Ammon's horn (tissue), 1 donor: Measurements from ENCODE around the gene SUSD6.

Source experiments
- DNase-seq: peaks from one replicate; pipeline ENCODE4 v3.0.0-alpha.2; 2016; ENCODE audit warnings: low spot score

The SUSD6 gene

DNA sequence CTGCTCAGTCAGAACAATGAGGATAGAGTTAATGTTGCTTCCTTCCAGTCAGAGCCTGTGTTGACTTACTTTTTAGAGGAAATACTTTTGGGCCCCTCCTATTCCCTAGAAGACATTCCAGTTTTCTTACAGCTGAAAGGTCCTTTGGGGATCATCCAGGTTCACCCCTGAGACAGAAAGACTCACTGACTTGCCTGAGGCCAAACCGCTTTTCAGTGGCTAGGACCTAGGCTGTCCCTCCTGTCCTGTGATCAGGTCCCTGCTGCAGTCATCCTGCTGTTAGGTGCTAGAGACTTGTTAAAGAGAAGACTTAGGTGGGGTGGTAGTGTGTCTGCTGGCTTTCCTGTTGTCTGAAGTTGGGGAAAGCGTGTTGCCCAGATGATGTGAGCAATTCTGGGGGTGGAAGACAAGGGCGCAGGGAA, 39.6 kb downstream of the SUSD6 start:
- DNase-seq, result no peak

DNA sequence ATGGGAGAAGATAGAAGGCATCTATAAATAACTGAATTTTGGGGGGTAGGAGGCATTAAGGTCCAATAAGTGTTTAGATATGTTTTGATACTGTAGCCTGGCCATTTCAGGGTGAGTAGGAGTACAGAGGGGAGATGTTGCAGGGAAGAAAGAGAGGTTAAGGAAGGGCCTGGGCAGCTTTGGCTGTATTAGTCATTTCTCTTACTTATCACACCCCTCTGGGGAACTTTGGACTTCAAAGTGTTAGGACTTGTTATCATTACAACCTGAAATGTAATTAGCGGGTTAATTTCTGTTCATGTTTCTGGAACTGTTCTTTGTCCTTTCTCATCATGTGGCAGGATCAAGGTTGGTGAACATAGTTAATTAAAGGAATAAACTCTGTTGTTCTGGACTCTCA, 40.3 kb downstream of the SUSD6 start:
- no peak for DNase-seq

DNA sequence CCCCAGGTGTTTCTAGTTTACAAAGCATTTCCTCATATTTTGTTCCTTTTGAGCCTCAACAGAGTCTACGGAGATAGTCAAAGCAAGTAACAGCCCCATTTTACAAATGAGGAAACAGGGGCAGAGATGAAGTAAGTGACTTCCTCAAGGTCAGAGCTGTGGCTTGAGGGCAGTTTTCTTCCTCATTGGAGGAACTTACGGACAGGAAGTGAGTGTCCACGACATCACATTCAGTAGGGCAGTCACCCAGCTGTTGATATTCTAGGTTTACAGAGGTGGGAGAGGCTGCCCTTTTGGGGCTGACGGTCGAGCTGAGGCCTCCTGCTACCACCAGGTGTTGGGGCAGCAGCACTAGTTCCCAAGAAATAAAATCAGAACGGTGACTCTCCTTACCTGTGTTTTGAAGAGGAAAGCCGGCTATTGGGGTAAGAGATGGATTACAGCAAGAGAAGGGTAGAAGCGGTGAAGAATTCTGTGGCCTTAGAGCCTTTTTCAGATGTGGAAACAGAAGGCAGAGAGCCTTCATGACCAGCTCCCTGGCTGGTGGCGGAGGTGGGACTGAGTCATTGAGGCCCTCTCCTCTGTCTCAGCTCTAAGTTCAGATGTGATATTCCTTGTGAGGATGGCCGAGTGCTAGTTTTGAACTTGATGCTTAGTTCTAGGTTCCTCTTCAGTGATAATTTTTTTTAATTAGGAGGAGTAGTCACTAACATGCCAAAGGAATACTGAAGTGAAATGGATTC, 41.7 kb downstream of the SUSD6 start:
- DNase-seq, result peak; percentile 74

DNA sequence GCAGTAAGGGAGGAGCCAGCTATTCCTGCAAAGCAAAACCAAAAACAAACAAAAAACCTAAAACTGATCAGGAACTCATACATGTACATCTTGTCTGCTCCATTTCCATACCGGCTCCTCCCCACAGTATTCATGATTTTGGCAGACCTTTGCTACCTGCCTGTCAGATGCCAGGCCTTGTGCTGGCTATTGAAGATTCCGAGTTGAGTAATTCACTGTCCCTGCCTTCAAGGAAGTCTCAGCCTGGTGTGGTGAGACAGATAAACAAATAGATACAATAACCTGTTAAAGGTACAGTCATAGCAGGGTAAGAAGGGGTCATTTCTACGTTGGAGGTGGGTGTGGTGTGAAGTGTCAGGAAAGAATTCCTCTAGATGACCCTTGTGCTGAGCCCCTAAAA, 42.7 kb downstream of the SUSD6 start:
- no peak for DNase-seq

DNA sequence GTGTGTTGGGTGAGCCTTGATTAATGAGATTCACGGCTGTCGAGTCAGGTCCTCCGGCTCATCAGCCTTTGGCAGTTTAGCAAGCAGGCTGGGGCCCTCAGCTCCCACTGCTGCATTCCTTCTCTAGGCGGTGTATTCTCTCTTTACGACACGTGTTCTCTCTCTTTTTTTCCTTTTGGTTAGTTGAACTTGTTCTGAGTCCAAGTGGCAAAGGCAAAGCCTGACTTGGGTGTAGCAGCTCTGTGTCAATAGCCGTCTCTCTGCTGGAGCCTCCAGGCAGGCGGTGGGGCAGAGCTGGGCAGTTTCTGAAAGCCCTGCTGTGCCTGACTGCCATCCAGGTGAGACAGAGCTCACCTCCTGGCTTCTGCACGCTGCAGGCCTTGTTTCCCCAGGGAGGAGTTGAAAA, 46.6 kb downstream of the SUSD6 start:
- DNase-seq, result no peak

DNA sequence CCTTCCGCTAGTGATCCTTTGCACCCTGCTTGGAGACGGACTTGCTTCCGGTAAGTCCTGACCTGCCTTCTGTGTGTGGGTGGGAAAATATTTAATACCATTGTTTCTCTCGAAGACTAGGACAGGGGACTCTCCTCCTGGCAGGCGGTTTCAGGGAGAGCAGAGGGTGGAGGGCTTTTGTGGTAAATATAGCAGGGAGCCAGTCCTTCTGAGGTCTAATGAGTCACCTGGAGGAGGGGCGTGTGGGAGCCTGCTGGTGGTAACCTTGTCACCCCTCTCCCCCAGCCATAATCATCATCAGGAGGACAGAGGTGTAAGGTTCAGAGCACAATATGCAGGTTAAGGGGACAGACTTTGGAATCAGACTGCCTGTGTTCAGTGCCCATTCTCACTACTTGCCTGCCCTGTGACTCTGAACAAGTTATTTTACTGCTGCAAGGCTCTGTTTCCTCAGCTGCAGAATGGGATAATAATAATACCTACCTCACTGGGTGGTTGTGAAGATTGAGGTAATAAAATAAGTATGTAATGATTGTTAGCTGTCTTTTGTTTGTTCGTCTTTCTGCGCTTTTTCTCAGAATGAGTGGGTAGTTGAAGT, 47.4 kb downstream of the SUSD6 start:
- DNase-seq, result no peak

DNA sequence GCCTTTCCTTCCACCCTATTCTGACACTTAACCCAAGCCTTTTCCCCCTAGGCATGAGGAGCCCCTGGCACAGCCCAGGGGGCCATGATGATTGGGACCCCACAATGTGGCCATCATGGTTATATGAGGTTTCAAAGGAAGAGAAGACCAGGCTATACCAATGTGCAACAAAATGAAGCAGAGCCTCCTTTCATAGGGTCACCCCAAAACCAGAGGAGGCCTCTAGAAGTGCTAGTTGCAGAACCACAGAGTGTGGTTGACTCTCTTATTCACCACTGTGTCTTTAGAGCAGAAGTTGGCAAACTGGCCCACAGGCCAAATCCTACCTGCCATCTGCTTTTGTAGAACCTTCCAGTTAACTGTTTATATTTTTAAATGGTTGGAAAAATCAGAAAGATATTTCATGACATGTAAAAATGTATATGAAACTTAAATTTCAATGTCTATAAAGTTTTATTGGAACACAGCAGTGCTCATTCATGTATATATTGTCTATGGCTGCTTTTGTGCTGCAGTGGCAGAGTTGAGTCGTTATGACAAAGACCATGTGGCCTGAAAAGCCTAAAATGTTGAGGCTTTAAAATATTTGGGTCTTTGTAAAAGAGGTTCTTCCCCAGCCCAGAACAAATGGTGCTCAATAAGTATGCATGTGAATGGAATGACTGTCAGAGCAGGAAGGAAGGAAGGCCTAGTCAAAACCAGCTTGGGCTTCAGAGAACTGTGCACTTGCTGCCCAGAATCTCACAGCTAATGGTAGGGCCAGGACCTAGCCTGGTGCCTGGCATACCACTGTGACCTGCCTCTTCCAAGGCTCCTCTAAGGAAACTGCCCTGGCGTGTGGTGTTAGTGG, 49.2 kb downstream of the SUSD6 start:
- no peak for DNase-seq

DNA sequence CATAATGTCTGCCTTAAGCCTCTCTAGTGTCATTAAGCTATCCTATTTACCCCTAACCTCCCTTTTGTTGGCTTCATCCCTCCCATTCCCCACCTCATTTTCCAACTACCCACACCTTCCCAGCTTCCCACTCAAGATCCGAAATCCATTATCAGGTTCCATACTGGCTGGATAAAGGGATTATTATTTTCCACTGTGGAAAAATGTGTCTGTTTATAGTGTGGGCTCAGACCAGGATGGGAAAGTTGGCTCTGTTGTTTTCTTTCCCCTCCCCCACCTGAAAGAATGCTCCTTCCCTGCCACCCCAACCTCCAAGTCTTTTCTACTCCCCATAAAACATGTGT, 49.8 kb downstream of the SUSD6 start:
- DNase-seq, result no peak

DNA sequence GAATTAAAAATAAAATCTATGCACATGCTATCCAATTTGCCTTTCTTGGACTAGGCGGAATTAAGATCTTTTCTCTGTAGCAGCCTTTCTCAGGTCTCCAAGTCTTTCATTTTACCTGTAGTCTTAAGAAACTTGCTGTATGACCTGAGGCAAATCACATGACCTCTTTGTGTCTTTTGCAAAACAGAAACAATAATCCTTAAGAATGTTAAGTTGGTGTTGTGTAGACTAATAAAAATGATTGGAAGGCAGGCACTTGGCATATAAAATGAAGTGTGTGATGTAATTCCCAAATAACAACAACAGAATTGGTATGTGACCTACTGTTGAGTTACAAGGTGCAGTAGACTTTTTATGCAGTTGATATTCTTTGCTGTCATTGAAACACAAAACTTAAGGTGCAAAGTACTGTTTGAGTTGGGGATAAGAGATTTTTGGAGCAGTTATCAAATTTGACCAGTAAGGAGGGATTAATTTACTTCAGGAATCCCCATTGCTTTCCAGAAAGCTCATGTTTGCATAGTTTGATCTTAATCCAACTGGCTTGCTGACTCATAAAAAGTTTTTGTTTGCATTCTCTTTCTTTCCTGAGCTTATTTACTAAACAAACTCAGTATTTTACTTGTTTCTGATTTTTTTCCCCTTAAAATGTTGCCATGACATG, 51.4 kb downstream of the SUSD6 start:
- DNase-seq, result no peak

DNA sequence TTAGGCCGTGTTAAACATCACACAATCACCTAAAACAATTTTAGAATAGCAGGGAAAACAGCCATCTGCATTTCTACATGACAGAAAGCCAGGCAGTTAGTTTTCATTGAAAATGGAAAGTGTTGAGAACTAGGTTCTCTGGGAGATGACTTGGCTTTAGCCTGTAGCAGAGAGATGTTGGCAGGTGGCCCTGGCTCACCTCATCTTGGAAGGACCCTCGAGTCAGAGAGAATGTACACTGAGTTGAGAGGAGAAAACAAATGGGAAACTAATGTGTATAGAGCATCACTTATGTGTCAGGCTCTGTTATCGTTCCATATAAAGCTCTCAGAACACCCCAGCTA, 51.9 kb downstream of the SUSD6 start:
- DNase-seq, result no peak

DNA sequence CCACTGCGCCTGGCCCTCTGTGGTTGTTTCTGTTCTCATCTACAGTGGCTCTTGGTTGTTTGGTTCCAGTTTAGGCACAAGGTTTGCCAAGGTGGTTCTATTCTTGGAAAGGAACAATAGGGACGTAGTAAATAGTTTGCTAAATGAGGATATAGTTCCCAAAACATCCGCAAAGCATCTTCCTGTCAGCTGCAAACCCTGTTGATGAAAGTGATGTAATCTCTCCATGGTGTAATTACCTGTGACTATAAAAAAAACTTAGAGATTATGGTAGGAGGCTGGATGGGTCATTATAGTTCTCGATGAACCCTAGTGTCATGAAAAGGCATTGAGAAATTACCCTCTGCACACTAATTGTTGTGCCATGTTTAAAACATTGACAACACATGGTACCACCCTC, 52.9 kb downstream of the SUSD6 start:
- no peak for DNase-seq

DNA sequence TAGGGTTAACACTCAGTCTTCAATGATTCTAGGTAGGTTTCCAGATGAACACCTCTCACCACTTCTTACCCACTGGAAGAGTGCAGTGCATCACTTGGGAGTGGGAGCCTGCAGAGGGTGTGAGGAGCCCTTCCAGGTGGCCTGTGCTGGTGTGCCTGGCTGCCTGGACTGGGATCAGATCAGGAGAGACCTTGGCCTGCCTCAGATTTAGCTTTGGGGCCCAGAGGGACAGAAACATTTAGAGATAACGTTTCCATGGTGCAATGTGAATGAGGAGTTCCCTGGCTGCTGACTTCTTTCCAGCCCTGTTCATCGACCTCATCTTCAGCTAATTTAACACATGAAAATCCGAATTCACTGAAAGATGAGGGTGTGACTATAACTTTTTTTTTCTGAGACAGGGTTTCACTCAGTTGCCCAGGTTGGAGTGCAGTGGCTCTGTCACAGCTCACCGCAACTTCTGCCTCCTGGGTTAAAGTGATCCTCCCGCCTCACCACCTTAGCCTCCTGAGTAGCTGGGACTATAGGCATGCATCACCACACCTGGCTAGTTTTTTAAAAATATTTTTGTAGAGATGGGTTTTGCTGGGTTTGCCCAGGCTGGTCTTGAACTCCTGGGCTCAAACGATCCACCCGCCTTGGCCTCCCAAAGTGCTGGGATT, 53.6 kb downstream of the SUSD6 start:
- no peak for DNase-seq

DNA sequence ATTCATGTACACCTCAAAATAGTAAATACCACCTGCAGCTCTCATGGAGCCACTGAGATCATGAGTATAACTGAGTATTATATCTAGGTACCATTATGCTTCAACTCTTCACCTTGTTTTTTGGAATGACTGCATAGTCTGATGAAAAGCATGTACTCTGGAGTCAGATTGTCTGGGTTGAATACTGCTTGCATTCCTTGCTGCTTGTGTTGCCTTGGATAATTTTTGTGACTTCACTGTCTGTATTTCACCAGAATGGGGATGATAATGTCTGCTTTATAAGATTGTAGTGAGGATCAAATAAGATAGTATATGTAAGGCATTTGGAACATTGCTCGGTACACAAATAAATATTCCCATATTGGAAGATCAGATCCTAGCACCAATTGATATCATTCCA, 54.2 kb downstream of the SUSD6 start:
- DNase-seq, result no peak

DNA sequence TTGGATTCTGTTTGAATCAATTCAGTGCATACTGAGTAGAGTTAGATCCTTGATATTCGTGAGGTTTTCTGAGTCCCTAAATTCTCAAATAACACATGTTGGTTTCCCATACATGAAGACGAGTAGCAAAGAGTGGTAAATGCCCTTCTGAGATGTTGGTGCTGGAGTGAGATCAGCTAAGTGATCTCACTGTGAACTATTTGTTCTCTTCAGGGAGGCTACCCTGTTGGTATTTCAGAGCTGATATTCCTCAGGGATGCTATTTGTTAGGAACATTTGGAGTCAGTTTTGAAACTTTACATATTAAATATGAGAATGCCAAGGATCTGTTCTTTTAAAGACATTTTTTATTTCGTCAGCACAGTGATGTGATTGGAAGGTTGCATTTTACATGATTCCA, 54.7 kb downstream of the SUSD6 start:
- DNase-seq, result no peak

DNA sequence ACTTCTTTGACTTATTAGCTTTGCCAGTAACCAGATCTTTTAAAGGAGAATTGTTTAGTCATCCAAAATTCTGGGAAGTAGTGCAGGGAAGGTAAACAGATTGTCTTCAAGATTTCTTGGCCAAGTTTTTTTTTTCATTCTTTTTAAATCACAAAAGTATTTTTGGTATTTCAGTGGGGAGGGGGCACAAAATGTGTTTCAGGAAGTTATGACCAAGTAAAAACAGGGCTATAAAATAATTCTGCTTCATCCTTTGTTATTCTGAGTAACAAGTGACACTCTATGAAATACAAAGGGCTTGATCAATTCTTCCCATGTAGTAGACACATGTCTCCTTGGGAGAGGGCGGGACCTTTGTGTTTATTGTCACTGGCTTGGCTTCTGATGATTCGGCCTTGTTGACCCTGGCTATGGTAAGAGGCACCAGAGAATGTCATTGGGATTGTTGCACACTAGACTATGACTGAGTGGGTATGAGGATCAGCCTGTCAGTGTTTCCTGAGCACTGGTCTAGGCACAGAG, 55.4 kb downstream of the SUSD6 start:
- no peak for DNase-seq

DNA sequence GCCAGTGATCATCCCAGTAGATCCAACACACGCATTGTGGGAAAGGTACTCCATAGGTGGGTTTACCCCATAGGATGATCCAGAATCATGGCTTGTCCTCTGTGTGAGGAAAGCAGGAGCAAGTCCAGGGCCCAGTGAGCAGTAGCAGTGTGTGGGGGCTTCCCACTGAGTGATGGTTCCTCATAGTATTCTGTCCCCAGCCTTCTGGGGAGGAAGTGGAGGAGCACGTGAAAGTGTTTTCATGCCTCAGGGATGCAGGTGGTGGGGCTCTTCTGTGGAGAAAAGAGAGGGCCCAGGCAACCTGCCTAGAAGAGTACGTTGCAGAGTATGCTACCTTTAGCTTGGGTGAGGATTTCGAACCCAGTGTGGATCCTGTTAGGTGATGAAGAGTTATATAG, 56.5 kb downstream of the SUSD6 start:
- DNase-seq, result no peak

DNA sequence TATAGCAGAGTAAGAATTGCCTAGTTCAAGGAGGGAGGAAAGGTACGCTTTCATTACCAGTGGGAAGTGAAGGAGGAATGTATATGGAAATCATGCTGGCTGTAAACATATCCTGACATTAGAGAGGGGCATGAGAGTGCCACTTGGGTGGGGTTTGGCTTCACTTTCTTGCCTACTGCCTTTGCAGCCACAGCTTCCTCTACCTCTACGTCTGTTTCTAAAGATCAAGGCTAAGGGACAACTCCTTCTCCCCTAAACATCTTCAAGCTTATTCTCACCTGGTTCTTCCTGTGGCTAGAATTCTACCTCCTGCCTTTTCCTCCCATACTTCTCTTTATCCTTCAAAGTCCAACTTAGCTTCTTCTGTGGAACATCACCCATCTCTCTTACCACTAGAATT, 58.0 kb downstream of the SUSD6 start:
- no peak for DNase-seq

DNA sequence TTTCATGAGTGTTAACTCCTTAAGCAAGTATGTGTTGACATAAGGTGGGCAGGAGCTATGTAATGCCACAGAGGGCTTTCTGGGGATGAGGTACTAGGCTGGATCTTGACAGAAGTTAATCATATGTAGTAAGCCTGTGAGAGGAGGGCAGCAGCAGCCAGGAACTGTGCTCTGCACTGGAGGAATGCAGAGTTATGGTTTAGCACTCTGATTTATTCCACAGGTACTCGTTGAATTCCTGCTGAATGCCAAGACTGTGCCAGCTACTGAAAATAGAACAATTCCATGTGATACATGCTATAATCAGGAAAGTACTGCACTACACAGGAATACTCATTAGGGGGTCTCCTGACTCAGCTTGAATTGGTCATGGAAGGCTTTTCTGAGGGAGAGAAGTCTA, 58.7 kb downstream of the SUSD6 start:
- DNase-seq, result no peak

DNA sequence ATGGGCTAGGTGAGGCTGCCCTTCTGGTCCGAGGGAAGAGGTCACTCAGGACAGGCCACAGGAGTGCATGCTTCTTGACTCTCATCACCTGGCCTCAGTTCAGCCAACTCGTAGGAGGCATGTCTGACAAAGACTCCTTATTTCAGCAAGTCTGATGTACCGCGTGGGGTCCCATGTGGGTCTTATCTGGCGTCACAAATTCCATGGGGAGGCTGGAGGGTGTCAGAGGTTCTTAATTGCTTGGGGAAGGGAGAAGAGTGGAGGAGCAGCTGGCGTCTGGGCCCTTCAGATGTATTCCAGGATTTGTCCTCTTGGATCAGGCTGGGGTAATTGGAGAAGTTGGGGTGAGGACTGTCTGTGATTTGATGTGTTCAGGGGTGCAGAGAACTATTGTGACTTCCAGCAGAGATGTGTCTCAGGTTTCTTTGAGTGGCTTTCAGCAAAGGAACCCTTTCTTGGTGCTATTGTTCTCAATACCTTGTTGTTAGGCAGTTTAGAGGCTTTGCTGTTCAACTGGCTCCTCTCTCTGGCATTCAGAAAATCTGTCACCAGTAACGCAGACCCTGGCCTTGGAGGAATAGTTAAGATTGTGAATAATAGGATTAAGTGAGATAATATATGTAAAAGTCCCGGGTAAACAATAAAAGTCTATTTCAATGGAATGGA, 60.1 kb downstream of the SUSD6 start:
- no peak for DNase-seq

DNA sequence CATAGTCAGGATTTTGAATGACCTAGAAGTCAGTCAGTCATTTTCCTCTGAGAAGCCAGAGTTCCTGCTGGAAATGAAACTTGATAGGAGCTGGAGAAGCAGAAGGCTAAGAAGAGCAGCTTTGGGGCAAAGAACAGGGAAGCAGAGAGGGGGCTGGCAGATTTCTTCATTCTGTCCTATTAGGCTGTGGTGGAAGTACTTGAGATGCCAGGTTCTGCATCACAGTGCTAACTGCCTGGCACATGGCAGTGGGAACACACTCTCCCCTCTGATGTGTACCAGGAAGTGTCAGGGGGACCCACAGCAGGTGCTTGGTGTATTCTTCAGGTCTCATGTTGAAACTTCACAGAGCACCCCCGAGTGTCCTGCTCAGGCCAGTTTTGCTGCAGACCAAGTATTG, 61.0 kb downstream of the SUSD6 start:
- DNase-seq, result no peak

DNA sequence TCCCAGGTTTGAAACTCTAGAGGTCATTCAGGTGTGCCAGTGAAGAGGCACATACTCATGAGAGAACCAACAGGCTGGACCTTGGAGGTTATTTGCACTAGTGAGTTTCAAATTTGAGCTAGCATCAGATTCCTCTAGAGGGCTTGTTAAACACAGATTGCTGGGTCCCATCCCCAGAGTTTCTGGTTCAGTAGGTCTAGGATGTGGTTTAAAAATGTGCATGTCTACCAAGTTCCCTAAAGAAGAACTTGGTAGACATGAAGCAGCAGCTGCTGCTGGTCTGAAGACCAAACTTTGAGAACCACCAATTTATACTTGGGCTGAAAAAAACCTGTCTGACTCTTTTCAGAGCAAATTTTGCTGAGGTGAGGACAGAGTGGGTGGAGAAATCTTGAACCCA, 61.7 kb downstream of the SUSD6 start:
- no peak for DNase-seq
